ENCODE results near the gene KPNB1. TPM values are rescaled to one million over a fixed set of nuclear protein-coding genes. Genes with fewer than 3 reads are reported as not detected.
A peak's percentile ranks its signal among the peaks of the same experiment; 100 is the strongest.

The KPNB1 gene
- total RNA-seq, 1 experiment from 2014 or later: 538 TPM

GRCh38 chr17:47687328-47687690, 37.6 kb downstream of the KPNB1 start:
- Mint-ChIP-seq H3K36me3 (ENCODE audit: insufficient read depth, unreplicated experiment) (peaks cover 71% of the 10 kb centered on the region), H3K9me3 (ENCODE audit: low read depth, unreplicated experiment) (no peaks in the 10 kb centered on the region), H3K27ac (ENCODE audit: unreplicated experiment) (peak overlapping the region; percentile 33), H3K4me1 (ENCODE audit: low read depth, unreplicated experiment) (peaks cover 3% of the 10 kb centered on the region), H3K4me3 (ENCODE audit: low read depth, unreplicated experiment) (no peak overlapping the region), H3K27me3 (ENCODE audit: unreplicated experiment) (peaks cover 5% of the 10 kb centered on the region)
- BruUV-seq (replicated peaks): no TSS peak
- CTCF ChIA-PET: interaction anchor here (0.8 to 1.6 kb wide), 4 partner anchors 9 to 22 kb away, joined by 3 to 4 read pairs (median 4); no protein-coding TSS in a partner anchor
- intact Hi-C loops (cut with micrococcal nuclease; ENCODE audit: unreplicated experiment): no loop called here
- TF ChIP-seq, protein P1, sequence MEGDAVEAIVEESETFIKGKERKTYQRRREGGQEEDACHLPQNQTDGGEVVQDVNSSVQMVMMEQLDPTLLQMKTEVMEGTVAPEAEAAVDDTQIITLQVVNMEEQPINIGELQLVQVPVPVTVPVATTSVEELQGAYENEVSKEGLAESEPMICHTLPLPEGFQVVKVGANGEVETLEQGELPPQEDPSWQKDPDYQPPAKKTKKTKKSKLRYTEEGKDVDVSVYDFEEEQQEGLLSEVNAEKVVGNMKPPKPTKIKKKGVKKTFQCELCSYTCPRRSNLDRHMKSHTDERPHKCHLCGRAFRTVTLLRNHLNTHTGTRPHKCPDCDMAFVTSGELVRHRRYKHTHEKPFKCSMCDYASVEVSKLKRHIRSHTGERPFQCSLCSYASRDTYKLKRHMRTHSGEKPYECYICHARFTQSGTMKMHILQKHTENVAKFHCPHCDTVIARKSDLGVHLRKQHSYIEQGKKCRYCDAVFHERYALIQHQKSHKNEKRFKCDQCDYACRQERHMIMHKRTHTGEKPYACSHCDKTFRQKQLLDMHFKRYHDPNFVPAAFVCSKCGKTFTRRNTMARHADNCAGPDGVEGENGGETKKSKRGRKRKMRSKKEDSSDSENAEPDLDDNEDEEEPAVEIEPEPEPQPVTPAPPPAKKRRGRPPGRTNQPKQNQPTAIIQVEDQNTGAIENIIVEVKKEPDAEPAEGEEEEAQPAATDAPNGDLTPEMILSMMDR (IDR thresholded peaks at IDR 0.05; ENCODE audit: unreplicated experiment): no peak
- no peak for DNase-seq

GRCh38 chr17:47687748-47688147, 38.0 kb downstream of the KPNB1 start:
- intact Hi-C loops (cut with micrococcal nuclease; ENCODE audit: unreplicated experiment): no loop called here
- H3K9me3 Mint-ChIP-seq (ENCODE audit: low read depth, unreplicated experiment): no peaks in the 10 kb centered on the region
- H3K4me3 Mint-ChIP-seq (ENCODE audit: low read depth, unreplicated experiment): no peak overlapping the region
- no peak overlapping the region for H3K27ac Mint-ChIP-seq (ENCODE audit: unreplicated experiment)
- peaks cover 9% of the 10 kb centered on the region for H3K27me3 Mint-ChIP-seq (ENCODE audit: unreplicated experiment)
- TF ChIP-seq, protein P1 (IDR thresholded peaks at IDR 0.05; ENCODE audit: unreplicated experiment): no peak
- DNase-seq: no peak
- peaks cover 67% of the 10 kb centered on the region for H3K36me3 Mint-ChIP-seq (ENCODE audit: insufficient read depth, unreplicated experiment)
- H3K4me1 Mint-ChIP-seq (ENCODE audit: low read depth, unreplicated experiment): peaks cover 7% of the 10 kb centered on the region
- no TSS peak for BruUV-seq (replicated peaks)
- CTCF ChIA-PET: interaction anchor here (0.8 to 1.6 kb wide), 4 partner anchors 9 to 23 kb away, joined by 3 to 4 read pairs (median 4); no protein-coding TSS in a partner anchor

- Mint-ChIP-seq H3K27me3 (ENCODE audit: unreplicated experiment) (peaks cover 29% of the 10 kb centered on the region), H3K9me3 (ENCODE audit: low read depth, unreplicated experiment) (no peaks in the 10 kb centered on the region), H3K4me3 (ENCODE audit: low read depth, unreplicated experiment) (no peak overlapping the region), H3K4me1 (ENCODE audit: low read depth, unreplicated experiment) (peaks cover 23% of the 10 kb centered on the region), H3K36me3 (ENCODE audit: insufficient read depth, unreplicated experiment) (peaks cover 67% of the 10 kb centered on the region), H3K27ac (ENCODE audit: unreplicated experiment) (no peak overlapping the region)
- CTCF ChIA-PET: interaction anchor here (0.6 kb wide), 1 partner anchor 34 kb away, joined by 3 read pairs; no protein-coding TSS in a partner anchor
- TF ChIP-seq, protein P1 (IDR thresholded peaks at IDR 0.05; ENCODE audit: unreplicated experiment): no peak
- intact Hi-C loops (cut with micrococcal nuclease; ENCODE audit: unreplicated experiment): no loop called here
- no TSS peak for BruUV-seq (replicated peaks)
- DNase-seq: no peak
Observed at GRCh38 chr17:47690121-47690520, 40.4 kb downstream of the KPNB1 start.

DNA sequence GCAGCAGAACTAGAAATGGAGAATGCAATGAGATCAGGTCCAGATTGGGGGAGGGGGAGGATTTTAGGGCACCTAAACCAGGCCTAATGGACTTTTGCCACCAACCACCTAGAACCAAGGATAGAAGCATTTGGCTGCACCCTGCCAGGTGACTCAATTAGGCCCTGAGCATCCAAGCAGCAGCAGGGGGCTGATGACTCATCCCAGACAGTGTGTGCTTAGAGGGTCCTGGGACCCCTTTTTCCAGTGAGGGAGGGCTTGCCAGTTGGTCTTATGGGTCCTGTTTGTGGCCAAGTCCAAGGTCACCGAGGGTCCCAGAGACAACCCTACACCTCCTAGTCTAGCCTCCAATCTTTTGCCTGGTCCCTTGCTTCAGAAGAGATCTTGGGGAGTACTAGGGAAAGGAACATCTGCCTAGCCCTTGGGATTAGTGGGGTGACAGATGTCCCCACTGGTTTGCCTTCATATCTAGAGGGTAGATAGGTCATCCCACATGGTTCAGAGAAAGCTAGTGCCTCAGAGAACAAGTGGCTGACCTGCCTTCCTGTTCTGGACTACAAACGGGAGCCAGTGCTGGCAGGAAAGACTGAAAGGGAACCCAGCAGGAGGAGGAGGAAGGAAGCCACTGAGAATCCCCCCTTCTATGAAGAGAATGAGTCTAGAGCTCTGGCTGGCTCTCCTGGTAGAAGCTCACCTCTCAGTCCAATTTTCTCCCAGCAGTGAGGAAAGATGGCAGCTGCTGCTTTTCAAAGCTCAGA, 42.6 kb downstream of the KPNB1 start:
- no TSS peak for BruUV-seq (replicated peaks)
- Mint-ChIP-seq H3K4me1 (ENCODE audit: low read depth, unreplicated experiment) (peaks cover 26% of the 10 kb centered on the region), H3K36me3 (ENCODE audit: insufficient read depth, unreplicated experiment) (peaks cover 49% of the 10 kb centered on the region), H3K27ac (ENCODE audit: unreplicated experiment) (no peak overlapping the region), H3K9me3 (ENCODE audit: low read depth, unreplicated experiment) (no peaks in the 10 kb centered on the region), H3K27me3 (ENCODE audit: unreplicated experiment) (peaks cover 48% of the 10 kb centered on the region), H3K4me3 (ENCODE audit: low read depth, unreplicated experiment) (peak overlapping the region; percentile 86)
- no peak for DNase-seq
- TF ChIP-seq, protein P1 (IDR thresholded peaks at IDR 0.05; ENCODE audit: unreplicated experiment): no peak
- CTCF ChIA-PET: interaction anchor here (0.7 to 0.8 kb wide), 2 partner anchors 19 to 40 kb away, joined by 3 read pairs; no protein-coding TSS in a partner anchor
- intact Hi-C loops (cut with micrococcal nuclease; ENCODE audit: unreplicated experiment): no loop called here

Data from Calu3 (cell line).